ENCODE measurements around the gene CRAT. TPM values are rescaled to one million over a fixed set of nuclear protein-coding genes. Genes with fewer than 3 reads are reported as not detected.
"Not testable (repeated sequence)": the region's sequence is repeated elsewhere in the genome, so short reads cannot be mapped to it uniquely, and the experiment has no call there.

Gene CRAT
- total and polyA plus RNA-seq, 12 donors: 19.5 to 84.7 (median 72.1) TPM

DNA sequence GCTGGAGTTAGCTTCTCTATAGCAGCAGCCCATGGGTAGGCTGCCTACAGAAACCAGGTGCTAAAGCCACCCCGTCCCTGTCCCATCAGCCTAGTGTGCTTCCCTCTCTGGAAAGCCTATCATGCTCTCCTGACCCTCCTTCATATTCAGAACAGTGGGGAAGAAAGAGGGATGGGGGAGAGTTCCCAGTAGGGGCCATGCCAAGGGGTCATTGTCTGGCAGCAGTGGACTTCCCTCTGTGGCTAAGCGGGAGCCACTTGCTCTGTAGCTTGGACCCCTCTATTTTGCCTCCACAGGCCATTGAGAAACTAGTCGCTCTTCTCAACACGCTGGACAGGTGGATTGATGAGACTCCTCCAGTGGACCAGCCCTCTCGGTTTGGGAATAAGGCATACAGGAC, 18.1 kb upstream of the CRAT start:
- no peak for TF ChIP-seq CTCF (IDR thresholded peaks at IDR 0.05)
- Histone ChIP-seq H3K9me3 (no peaks in the 10 kb centered on the region), H3K27me3 (no peaks in the 10 kb centered on the region), H3K36me3 (peaks cover 0 to 90% (median 10%) of the 10 kb centered on the region in 9 donors), H3K27ac (no peak overlapping the region), H3K4me1 (peaks cover 0 to 21% (median 6%) of the 10 kb centered on the region in 9 donors), H3K4me3 (no peak overlapping the region)
- 95% methylated on average over 5 of the region's 5 CpGs for WGBS, 2 donors
- DNase-seq: no peak
- ATAC-seq: no peak
- intact Hi-C loops (cut with DNase I): no loop called here

DNA sequence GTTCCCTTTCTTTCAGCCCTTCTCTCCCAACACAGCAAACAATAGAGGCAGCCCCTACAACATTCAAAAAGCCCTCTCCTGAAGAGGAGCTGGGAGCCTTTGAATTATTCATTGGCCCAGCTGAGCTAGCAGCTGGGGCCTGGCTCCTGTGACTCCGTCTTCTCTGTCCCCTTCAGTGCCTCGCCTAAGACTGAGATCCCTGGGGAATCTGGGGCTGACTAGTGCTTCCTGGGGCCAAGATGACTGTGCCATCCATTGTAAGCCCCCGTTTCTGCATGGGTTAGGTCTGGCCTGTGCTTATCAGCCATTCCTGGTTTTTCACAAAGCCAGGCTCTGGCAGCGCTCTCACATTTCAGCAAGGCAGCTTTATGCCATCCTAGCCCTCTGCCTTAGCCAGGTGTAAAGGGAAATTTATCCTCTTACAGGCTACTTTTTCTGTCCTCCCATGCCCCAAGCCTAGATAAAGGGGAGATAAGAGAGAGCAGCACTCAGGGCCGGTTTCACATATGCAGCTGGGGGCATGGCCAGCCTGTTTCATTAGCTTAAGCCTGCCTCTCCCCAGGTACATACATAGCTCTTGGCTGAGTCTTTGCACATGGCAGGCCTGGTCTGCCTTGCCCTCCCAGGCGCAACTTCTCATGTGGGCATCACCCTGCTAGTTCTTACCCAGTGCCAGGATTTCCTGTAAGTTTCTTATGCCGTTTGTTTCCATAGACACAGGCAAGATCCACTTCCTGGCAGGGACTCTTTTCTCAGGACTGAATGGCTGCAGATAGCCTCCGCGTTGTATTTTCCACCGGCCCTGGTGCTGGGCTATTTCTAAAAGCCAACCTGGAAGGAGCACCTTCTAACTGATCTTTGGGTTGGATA, 16.4 kb upstream of the CRAT start:
- Histone ChIP-seq H3K27me3 (no peaks in the 10 kb centered on the region), H3K4me3 (no peak overlapping the region), H3K27ac (peak overlapping the region in 1 of 10 donors; percentile 50), H3K9me3 (no peaks in the 10 kb centered on the region), H3K4me1 (peaks cover 0 to 21% (median 6%) of the 10 kb centered on the region in 9 donors), H3K36me3 (peaks cover 0 to 90% (median 14%) of the 10 kb centered on the region in 9 donors)
- intact Hi-C loops (cut with DNase I): no loop called here
- DNase-seq (no peak), ATAC-seq (peak in 3 of 8 donors; percentile 5 to 24 (median 14))
- TF ChIP-seq CTCF (IDR thresholded peaks at IDR 0.05): no peak
- WGBS, 2 donors: 55% methylated on average over 10 of the region's 10 CpGs

DNA sequence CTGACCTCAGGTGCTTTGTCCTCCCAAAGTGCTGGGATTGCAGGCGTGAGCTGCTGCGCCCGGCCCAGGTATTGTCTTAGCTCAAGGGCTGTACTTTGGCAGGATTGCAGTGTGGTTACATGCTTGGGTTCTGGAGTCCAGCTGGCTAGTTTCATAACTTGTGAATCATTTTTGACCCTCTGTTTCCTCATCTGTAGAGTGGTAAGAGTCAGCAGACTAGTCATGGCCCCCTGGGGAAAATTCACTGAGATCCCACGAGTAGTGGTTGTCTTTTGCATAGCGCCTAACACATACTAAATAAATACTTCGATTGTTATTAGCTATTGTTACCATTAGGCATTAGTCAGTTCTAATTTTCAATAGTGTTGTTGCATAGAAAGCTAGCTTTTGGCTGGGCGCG, 14.9 kb upstream of the CRAT start:
- H3K4me1 ChIP-seq: peaks cover 0 to 17% (median 6%) of the 10 kb centered on the region in 9 donors
- H3K27me3 ChIP-seq: no peaks in the 10 kb centered on the region
- ATAC-seq (peak in 1 of 8 donors; percentile 63), DNase-seq (no peak)
- H3K4me3 ChIP-seq: no peak overlapping the region
- H3K9me3 ChIP-seq: no peaks in the 10 kb centered on the region
- intact Hi-C loops (cut with DNase I): no loop called here
- peaks cover 0 to 94% (median 26%) of the 10 kb centered on the region in 9 donors for H3K36me3 ChIP-seq
- no peak for TF ChIP-seq CTCF (IDR thresholded peaks at IDR 0.05)
- H3K27ac ChIP-seq: no peak overlapping the region
- WGBS, 2 donors: 92 to 96% methylated on average over 8 of the region's 8 CpGs

DNA sequence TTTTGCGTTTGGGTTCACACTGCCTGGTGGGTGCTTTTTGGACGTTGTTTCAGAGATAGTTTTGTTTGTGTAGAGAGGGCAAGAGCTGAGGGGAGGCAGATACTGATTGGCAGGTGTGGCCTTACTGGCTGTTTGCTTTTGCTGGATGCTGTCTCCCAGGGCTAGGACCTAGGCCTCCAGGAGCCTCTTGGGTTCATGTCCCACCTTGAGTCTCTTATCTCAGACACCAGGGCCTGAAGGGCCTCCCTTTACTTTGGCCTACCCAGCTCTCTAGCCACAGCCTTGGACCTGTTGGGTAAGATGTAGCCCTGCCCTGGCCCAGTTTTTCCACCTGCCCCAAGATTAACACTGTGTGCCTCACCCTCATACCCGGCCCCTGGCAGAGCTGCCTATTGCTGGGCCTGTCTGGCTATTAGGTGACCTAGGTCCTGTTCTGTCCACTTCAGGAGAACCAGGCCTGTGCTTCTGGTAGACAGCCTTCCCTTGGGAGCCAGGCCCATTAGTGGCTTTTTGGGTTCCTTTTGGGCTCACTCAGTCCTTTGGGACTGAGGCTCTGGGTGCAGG, 14.0 kb upstream of the CRAT start:
- intact Hi-C loops (cut with DNase I): no loop called here
- peaks cover 0 to 89% (median 26%) of the 10 kb centered on the region in 9 donors for H3K36me3 ChIP-seq

GRCh38 chr9:129122976-129123375, 12.4 kb upstream of the CRAT start:
- H3K4me3 ChIP-seq; H3K27ac ChIP-seq; DNase-seq; ATAC-seq; H3K9me3 ChIP-seq; intact Hi-C loops (cut with DNase I); H3K27me3 ChIP-seq: not testable (repeated sequence)
- WGBS, 2 donors: 84 to 86% methylated on average over 15 of the region's 15 CpGs
- Histone ChIP-seq H3K36me3 (peaks cover 0 to 77% (median 26%) of the 10 kb centered on the region in 9 donors), H3K4me1 (peaks cover 0 to 17% (median 6%) of the 10 kb centered on the region in 9 donors)

More for the DNA sequence above, 14.0 kb upstream of the CRAT start:
- Histone ChIP-seq H3K27me3 (no peaks in the 10 kb centered on the region), H3K4me1 (peaks cover 0 to 17% (median 6%) of the 10 kb centered on the region in 9 donors), H3K27ac (no peak overlapping the region), H3K4me3 (no peak overlapping the region), H3K9me3 (no peaks in the 10 kb centered on the region)
- ATAC-seq (no peak), DNase-seq (no peak)
- 68 to 82% methylated on average over 3 of the region's 3 CpGs for WGBS, 2 donors
- TF ChIP-seq CTCF (IDR thresholded peaks at IDR 0.05): no peak
